NCI-H2107 (cell line): Measurements from ENCODE around the gene ANKLE2.
A peak's percentile ranks its signal among the peaks of the same experiment; 100 is the strongest.
"Not testable (repeated sequence)": the region's sequence is repeated elsewhere in the genome, so short reads cannot be mapped to it uniquely, and the experiment has no call there.

Experiments used
- DNase-seq: peaks from one replicate; lab custom pipeline; 2025; lab: John Stamatoyannopoulos, UW

The ANKLE2 gene

DNA sequence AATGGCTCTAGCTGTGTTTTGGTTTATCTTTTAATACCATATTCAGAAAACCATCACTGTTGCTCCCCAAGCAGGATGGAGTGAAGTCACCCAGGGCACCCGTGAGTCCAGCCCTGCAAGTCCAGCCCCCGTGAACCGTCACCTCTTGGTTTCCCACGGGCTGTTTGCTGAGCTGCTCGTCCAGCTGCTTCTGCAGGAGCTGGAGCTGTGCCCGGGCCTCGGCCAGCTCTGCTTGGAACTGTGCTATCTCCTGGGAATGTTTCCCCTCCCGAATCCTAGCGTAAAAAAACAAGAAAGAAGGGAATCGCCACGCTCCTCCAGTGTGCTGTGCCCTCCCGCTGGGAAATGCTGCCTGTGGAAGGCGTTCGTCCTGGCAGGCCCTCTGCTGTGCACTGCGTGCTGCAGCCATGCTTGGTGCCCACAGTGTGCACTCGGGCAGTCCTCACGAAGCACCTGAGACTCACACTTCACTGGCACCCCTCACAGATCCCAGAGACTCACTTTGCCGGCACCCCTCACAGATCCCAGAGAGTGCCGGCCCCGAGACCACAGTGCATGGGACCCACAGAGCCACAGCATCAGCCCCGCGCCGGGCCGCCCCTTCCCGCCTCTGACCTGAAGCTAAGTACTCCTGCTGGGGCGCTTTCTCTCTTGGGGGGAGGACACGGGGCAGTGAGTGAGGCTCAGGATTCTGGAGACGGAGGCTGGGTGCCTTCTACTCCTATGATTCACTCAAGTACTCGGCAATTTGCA is 15.4 kb upstream of the ANKLE2 start:
- no peak for DNase-seq

DNA sequence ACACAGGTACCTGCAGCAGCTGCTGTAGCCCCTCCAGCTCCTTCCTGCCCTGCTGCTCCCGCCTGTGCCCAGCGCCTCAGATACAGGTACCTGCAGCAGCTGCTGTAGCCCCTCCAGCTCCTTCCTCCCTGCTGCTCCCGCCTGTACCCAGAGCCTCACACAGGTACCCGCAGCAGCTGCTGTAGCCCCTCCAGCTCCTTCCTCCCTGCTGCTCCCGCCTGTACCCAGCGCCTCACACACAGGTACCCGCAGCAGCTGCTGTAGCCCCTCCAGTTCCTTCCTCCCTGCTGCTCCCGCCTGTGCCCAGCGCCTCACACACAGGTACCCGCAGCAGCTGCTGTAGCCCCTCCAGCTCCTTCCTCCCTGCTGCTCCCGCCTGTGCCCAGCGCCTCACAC is 14.6 kb upstream of the ANKLE2 start:
- DNase-seq, result not testable (repeated sequence)

DNA sequence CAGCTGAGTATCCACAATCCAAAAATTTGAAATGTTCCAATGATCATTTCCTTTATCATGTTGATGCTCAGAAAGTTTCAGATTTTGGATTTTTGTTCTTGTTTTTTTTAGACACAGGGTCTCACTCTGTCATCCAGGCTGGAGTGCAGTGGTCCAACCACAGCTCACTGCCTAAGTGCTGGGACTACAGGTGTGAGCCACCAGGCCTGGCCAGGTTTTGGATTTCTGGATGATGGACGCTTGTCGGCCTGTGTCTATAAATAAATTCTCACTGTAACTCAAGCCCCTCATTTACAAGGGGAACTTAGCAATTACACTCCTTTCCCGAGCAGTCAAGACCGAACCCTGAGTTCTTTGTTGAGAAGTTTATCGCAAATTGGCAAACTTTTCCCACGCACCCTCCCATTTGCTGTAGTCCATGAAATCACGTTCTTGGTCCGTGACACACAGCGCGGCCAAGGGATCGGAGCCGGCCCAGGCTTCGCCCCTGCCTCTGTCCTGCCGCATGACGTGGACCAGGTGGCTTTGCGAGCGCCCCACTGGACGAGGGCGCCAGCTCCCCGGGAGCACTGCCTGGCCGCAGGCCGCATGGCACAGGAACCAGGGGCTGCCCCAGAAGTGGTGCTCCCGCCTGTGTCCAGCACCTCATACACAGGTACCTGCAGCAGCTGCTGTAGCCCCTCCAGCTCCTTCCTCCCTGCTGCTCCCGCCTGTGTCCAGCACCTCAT is 14.0 kb upstream of the ANKLE2 start:
- DNase-seq, result no peak

DNA sequence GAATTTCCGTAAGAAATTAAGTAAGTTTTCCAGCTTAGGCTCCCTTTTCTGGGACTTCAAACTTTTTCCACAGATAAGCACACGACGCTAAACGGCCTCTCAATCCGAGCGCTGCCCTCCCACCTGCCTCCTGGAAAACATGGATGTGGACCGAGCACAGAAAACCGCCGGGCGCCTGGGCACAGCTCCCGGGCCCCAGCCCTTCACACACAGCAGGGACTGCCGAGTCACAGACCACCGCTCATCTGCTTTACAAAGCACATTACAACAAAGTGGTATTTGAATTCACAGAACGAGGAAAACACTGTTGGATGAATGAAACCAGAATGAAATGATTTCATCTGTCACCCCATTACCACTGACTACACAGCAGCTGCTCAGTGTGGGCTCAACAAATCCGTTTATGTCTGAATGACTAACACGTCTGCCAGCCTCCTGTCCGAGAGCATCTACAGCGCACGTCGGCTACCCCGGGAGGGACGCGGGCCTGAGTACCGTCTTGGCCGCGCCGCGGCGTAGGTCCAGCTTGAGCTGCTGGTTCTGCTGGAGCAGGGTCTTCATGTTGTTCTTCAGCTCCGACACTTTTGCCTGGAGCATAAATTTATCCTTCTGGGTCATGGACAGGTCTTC is 13.1 kb upstream of the ANKLE2 start:
- DNase-seq, result no peak

DNA sequence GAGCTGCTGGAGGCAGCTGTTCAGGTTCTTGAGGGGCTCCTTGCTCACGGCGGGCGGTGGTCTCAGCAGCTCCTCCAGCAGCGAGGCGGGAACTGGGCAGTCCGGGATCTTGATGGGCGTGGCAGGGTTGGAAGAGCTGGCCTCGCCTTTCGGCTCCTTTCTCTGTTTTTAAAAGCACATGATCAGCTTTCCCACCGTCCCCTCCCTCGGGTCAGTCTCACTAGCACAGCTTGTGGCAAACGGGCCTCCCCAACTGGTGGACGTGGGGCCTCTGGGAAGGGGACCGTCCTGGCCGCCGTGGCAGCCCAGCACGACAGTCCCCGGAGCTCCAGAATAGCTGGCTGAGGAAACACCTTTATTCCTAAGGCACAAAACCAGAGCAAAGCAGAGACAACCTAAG is 12.5 kb upstream of the ANKLE2 start:
- DNase-seq, result no peak

DNA sequence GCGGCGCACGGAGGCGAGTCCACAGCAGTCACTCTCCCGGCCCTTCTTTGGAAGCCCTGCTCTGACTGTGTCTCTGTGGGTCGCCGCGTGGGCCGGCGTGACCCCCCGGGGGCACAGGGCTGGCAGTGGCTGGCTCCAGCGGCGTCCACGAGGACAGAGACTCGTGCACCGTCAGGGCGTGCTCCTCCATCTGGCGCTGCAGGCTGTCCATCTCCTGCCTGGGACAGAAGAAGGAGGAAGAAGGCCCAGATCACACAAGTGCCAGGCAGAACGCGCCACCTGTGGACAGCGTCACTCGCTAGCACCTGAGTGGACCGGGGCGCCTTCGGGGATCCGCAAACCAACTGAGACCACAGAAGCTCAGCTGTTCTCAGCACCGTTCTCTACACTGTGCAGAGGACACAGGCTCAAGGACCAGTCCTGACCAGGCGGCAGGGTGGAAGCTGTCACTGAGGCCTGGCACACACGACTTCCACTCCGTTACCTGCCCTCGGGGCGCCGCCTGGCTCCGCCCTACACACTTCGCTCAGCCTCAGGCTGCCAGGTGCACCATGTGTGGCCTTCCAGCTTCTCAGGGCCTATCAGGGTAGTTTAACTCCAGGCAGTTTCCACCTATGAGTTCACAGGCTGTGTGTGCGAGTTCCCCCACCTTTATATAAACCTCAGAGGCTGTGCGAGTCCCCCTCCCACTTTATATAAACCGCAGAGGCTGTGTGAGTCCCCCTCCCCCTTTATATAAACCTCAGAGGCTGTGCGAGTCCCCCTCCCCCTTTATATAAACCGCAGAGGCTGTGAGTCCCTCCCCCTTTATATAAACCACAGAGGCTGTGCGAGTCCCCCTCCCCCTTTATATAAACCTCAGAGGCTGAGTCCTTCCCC is 11.7 kb upstream of the ANKLE2 start:
- DNase-seq, result no peak

DNA sequence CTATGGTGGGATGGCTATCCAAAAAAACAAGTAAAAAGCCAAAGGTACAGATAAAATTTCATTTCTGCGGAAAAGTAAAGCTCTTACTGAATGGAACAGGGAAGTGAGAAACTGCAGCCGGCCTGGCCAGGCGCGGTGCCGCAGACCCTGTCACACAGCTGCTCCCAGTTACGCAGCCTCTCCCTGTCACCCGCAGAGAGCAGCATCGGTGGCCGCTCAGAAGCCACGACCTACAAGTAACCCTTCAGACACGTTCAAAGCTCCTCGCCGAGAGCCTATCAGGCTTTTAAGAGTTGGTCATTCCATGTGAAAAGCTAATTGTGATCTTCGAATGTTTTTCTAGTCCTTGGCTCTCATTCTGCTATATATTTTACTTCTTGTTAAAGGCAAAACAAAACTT is 11.0 kb upstream of the ANKLE2 start:
- no peak for DNase-seq

DNA sequence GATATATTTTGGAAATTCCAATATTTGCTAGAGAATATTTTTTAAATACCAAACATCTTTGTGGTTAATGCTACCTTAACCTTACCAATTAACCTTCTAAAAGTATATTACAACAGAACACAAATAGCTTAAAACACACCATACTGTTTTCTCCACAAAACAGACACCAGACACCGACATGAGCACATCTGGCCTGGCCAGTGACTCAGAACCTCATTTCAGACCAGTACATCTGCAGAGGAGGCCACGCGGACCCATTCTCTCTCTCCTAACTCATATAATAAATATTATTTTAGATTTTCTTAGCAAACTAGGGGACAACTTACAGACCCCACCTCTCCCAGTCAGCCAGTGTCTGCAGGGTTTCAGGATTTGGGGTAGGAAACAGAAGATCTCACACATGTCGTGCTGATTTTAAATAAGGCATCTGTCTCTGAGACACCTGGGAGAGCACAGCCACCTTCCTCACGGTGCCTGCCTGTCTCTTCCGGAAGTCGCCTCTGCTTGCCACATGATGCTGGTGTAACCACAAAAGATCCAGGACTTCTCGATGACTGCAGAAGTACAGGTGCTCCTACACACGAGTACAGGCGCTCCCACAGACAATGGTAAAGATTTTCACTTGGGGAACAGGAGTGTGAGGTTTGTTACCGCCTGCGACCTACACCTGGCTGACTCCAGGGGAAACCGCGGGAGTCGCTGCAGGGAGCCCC is 9.7 kb upstream of the ANKLE2 start:
- no peak for DNase-seq

DNA sequence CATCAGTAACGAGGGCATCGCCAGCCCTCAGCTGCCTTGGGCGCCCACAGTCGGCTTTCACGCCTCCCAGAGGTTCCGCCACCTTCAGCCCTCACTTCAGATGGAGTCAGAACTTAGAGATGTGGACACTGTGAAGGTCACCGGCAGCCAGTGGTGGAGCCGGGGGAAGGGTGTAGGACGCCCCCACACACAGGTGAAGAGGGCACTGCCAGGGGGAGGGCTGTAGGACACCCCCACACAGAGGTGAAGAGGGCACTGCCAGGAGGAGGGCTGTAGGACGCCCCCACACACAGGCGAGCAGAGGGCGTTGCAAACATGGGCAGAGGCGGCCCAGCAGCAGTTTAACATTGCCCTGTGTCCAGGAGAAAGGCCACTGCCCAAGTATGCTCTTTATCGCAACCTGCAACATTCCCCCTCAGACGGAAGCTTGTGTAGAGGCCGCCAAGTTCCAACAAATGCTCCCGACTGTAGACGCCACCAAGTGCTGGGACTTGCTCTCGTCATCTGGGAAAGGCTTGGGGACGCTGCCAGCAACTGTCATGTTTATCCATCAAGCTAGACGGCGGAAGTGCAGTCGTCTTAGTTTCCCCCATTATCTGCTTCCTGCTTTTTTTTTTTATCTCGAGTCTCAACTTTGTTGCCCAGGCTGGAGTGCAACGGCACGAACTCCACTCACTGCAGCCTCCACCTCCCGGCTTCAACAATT is 4.9 kb upstream of the ANKLE2 start:
- no peak for DNase-seq

DNA sequence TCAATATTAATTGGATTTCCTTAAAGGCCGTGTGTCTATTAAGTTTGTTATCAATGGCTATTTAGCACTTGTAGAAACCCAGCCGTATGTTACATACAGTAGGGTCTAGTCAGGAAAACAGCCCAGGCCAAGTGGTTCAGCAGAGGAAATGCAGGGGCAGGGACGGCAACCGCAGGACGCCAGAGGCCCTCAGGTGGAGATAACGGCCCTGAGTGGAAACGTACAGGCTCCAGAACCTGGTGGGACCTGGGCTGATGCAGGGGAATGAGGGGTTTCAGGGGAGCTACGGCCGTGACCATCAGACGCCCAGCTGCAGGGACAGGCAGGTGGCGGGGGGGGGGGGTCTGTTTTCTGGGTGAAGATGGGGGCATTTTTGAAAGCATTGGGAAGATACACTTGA is 3.7 kb upstream of the ANKLE2 start:
- no peak for DNase-seq

DNA sequence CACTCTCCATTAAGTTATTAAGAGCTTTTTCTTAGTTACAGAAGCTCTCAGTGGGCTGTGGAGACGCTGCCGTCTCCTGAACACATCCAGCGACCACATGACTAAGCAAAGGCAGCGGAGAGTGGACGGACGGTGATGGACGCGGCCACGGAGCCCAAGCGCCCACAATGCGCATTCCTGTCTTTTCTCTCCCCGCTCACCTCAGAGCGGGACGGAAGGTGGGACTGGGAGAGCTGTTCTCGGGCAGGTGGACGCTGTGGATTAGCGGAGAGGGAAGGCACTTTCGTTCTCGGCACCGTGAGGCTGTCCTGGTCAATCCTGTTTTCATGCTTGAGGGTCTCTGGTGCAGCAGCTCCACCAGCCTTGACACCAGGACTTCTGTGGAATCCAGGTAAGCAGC is 2.6 kb upstream of the ANKLE2 start:
- no peak for DNase-seq

DNA sequence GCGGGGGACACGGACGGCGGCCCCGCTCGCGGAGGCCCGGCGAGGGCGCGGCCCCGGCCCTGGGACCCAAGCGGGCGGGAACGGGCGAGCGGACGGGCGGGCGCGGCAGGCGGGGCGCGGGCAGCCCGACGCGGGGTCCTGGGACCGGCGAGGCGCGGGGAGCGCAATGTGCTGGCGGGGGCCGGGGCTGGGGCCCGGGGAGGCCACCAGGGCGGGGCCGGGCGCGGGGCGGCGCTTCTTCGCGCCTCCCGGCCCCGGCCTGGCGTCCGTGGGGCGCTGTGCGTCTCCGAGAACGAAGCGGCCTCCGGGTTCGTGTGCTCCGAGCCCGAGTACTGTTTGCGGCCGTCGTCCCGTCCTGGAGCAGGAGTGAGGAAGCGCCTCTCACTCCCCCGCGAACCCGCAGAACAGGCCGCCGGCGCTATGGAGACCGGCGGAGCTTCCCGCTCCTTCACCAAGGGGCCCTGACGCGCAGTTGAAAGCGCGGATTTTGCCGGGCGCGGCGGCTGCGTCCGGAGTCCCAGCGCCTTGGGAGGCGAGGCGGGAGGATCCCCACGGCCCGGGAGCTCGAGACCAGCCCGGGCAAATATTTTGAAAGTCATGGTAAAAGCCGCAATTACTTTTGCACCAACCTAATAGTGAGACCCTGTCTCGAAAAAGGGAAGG is 420 bp upstream of the ANKLE2 start:
- peak; percentile 88 for DNase-seq

DNA sequence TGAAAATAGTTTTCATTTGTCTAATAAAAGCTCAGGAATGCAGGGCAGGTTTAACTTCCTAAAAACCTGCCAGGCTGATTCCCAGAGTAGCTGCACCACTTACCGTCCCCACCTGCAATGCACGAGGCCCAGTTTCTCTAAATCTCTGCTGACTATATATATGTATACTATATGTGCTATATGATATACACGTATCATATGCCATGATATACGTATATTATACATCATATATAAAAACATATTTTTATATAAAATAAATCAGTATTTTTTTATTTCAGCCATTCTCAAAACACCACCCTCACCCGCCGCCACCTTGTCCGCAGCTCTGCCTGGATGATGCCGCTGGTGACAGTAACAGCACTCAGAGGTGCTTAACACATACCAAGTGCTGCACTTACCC is 2.3 kb downstream of the ANKLE2 start:
- no peak for DNase-seq

DNA sequence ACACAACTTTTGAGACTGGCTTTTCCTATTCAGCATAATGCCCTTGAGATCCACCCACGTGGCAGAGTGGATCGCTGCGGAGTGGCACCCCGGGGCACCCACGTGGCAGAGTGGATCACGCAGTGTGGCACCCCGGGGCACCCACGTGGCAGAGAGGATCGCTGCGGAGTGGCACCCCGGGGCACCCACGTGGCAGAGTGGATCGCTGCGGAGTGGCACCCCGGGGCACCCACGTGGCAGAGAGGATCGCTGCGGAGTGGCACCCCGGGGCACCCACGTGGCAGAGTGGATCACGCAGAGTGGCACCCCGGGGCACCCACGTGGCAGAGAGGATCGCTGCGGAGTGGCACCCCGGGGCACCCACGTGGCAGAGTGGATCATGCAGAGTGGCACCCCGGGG is 2.8 kb downstream of the ANKLE2 start:
- not testable (repeated sequence) for DNase-seq

DNA sequence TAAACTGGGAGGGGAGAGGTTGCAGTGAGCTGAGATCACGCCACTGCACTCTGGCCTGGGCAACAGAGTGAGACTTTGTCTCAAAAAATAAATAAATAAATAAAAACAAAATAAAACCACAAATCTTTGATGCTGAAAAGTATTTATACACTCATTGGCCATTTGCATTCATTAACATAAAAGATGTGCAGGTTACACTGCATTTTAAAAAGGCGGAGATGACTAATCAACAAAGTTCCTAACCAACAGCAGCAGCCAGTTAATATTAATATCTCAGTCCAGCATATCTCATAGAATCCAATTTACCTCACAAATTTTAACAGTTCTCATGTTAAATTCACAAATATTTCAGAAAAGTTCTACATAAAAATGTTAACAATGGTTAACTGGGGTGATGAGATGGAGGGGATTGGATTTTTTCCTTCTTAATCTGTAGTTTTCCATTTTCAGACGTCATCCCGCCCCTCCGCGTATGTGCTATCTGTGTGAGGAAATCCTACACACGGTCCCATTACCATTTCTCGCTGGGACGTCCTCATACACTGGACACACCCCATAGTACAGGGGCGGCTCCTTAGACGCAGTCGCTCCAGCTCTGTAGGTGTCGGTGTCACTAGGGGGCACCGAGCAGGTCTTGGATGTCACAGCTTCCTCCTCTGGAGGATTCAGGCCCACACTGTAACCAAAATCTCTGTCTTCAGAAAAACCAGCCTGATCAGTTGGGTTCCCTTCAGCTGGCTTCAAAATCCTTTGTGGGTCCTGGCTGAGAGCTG is 7.3 kb downstream of the ANKLE2 start:
- no peak for DNase-seq

DNA sequence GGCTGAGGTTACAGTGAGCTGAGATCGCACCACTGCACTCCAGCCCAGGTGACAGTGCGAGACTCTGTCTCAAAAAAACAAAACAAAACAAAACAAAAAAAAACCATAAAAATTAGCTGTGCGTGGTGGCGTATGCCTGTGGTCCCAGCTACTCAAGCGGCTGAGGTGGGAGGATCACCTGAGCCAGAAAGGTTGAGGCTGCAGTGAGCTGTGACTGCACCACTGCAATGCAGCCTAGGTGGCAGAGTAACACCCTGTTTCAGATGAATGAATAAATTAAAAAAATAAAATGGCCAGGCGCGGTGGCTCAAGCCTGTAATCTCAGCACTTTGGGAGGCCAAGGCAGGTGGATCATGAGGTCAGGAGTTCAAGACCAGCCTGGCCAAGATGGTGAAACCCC is 8.0 kb downstream of the ANKLE2 start:
- DNase-seq, result not testable (repeated sequence)

DNA sequence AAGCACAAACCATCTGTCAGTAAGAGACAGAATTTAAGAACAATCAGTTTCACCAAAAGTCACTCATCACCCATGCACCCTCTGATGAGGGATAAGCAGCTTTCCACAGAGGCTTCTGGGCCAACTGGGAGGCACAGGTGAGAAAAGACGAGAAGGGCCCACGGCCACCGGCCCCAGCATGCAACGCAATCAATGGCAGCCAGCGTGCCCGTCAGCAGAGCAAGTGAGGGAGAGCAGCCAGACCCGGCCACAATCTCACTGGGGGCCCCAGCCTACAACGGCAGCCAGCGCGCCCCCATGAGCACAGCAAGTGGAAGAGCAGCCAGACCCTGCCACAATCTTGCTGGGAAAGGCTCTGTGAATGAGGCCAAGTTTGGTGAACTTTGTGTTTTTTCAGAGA is 13.3 kb downstream of the ANKLE2 start:
- no peak for DNase-seq

DNA sequence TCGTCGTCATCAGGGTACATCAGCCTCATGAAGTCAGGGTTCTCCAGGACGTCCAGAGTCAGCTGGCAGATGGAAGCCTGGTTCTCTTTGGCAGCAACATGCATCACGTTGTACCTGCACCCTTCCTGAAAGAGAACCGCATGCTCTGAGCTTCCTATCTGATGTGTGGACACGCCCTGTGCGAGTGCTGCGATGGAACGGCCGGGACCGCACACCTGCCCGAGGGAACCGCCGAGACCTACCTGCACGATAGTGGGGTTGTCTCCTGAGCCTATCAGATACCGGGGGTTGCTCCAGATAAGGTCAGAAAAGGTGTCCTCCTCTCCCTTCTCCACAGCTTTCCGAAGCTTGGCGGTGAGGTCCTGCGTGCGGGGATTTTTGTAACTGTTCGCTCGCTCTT is 13.7 kb downstream of the ANKLE2 start:
- no peak for DNase-seq

DNA sequence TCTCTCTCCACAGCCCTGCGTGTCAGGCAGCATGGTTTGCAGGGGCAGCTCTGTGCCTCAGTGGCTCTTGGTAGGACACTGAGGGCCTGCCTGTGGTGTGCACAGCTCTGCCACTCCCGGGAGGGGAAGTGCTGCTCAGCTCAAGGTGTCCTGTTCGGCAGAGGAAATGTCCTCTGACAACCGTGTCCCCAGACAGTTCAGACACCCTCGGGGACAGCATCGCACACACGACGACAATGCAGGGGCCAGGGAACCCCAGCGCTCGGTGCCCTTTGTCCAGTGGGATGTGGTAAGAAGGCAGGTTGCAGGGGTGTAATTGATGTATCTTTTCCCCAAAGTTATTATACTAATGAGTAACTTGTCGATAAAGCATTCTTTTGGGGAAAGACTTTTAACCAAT is 14.2 kb downstream of the ANKLE2 start:
- DNase-seq, result no peak

DNA sequence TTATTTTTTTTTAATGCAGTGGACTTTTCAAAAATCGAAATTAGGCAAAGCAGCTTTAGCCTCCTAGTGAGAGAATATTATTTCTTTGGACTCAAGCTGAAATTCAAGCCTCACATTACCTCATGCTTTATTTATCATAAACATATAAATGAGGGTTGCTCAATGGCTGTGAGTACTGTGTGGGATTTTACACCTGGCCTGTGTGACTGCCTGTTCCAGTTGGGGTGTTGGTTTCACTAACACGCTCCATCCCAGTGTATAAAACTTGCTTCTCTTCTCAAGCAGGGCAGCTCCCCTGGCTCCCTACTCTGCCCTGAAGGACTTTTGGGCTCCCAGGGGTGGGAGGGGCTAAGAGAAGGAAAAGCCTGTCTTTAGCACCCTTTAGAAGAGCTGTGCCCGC is 15.0 kb downstream of the ANKLE2 start:
- no peak for DNase-seq
